ENCODE measurements around the gene HTR6.

The HTR6 gene

GRCh38 chr1:19620786-19621185, 43.9 kb upstream of the HTR6 start:
- H3K4me3 ChIP-seq (ENCODE audit: low read depth, low read length) = no peak overlapping the region
- TF ChIP-seq, protein P1, sequence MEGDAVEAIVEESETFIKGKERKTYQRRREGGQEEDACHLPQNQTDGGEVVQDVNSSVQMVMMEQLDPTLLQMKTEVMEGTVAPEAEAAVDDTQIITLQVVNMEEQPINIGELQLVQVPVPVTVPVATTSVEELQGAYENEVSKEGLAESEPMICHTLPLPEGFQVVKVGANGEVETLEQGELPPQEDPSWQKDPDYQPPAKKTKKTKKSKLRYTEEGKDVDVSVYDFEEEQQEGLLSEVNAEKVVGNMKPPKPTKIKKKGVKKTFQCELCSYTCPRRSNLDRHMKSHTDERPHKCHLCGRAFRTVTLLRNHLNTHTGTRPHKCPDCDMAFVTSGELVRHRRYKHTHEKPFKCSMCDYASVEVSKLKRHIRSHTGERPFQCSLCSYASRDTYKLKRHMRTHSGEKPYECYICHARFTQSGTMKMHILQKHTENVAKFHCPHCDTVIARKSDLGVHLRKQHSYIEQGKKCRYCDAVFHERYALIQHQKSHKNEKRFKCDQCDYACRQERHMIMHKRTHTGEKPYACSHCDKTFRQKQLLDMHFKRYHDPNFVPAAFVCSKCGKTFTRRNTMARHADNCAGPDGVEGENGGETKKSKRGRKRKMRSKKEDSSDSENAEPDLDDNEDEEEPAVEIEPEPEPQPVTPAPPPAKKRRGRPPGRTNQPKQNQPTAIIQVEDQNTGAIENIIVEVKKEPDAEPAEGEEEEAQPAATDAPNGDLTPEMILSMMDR (IDR thresholded peaks at IDR 0.05; ENCODE audit: low read depth, low read length, missing control alignments) = no peak
- in situ Hi-C loops (cut with HindIII; ENCODE audit: low sequenced_read_pairs) = no loop called here
- no peak for DNase-seq (ENCODE audit: low read depth)

- in situ Hi-C loops (cut with HindIII; ENCODE audit: low sequenced_read_pairs) = no loop called here
Observed at GRCh38 chr1:19621274-19621950, 43.3 kb upstream of the HTR6 start.

DNA sequence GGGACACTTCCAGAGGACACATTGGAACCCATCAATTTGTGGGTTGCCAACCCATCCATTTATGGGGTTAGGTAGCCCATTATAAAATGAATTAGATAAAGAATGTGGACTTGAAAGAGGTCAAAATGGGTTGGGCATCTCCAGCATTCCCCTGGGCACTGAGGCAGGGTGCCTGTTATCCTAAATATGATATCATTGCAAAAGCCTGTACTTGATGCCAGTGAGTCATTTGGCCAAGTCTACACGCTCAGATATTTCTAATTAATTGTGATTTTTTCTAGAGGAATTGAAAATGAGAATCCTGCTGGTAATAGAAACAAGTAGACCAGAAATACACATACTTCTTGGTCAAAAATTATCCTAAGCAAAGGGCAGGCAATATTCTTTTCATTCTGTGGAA, 42.5 kb upstream of the HTR6 start:
- TF ChIP-seq, protein P1 (IDR thresholded peaks at IDR 0.05; ENCODE audit: low read depth, low read length, missing control alignments) = no peak
- H3K4me3 ChIP-seq (ENCODE audit: low read depth, low read length) = no peak overlapping the region
- no peak for DNase-seq (ENCODE audit: low read depth)
- in situ Hi-C loops (cut with HindIII; ENCODE audit: low sequenced_read_pairs) = no loop called here

More at GRCh38 chr1:19621274-19621950, 43.3 kb upstream of the HTR6 start:
- no peak overlapping the region for H3K4me3 ChIP-seq (ENCODE audit: low read depth, low read length)
- TF ChIP-seq, protein P1 (IDR thresholded peaks at IDR 0.05; ENCODE audit: low read depth, low read length, missing control alignments) = no peak
- no peak for DNase-seq (ENCODE audit: low read depth)

- H3K4me3 ChIP-seq (ENCODE audit: low read depth, low read length) = no peak overlapping the region
Observed at GRCh38 chr1:19623523-19623922, 41.2 kb upstream of the HTR6 start.

DNA sequence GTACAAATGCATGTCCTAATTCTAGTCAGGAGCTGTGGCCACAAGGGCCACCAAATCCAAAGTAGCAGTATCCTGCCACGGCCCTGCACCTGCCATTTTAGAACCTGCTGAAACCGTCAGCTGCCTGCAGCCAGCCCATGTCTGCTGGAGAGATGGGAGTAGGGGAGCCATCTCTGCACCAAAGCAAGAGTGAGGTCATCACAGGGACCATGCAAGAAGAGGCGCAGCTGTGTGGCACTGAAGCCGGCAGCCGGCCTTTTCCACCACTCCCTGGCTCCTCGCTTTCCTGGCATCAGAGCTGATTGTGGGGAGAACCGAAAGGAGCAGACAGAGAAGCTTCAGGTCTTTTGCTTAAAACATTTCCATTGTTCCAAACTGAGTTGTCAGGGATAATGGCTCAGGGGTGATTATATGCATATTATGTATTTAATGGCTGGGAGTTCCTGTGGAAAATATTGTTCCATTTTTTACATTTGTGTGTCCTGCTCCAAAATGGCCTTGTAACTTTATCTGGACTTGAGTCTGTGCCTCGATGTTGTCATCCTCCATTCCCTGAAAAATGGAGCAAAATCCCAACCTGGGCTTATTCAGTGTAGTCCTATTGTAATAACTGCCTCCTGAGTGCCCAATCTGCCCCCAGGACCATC, 39.3 kb upstream of the HTR6 start:
- no peak for DNase-seq (ENCODE audit: low read depth)
- in situ Hi-C loops (cut with HindIII; ENCODE audit: low sequenced_read_pairs) = loop anchor here (5.0 kb wide), 2 partner anchors 43 to 228 kb away; no protein-coding TSS in a partner anchor
- TF ChIP-seq, protein P1 (IDR thresholded peaks at IDR 0.05; ENCODE audit: low read depth, low read length, missing control alignments) = no peak

More at GRCh38 chr1:19623523-19623922, 41.2 kb upstream of the HTR6 start:
- in situ Hi-C loops (cut with HindIII; ENCODE audit: low sequenced_read_pairs) = no loop called here
- TF ChIP-seq, protein P1 (IDR thresholded peaks at IDR 0.05; ENCODE audit: low read depth, low read length, missing control alignments) = no peak
- DNase-seq (ENCODE audit: low read depth) = no peak

DNA sequence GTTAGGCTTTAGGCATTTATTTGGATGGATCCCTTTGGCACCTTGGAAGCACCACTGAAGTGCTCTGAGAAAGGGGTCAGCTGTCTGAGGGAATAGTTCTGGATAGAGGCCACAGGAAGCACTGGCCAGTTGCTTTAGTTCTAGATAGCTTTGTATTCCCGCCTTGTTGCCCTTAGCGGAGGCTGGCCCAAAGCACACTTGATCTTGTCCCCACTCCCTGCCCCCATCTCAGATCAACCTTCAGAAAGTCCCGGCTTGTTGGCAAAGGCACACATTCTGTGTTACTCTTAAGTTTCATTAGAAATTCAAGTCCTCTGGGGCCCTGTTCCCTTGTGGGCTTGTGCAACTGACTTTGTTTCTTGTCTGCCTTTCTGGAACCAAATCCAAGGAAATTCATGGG, 35.8 kb upstream of the HTR6 start:
- DNase-seq (ENCODE audit: low read depth) = no peak
- in situ Hi-C loops (cut with HindIII; ENCODE audit: low sequenced_read_pairs) = loop anchor here (5.0 kb wide), 2 partner anchors 47 to 232 kb away; no protein-coding TSS in a partner anchor
- TF ChIP-seq, protein P1 (IDR thresholded peaks at IDR 0.05; ENCODE audit: low read depth, low read length, missing control alignments) = no peak
- H3K4me3 ChIP-seq (ENCODE audit: low read depth, low read length) = no peak overlapping the region

More for the DNA sequence above, 39.3 kb upstream of the HTR6 start:
- no peak overlapping the region for H3K4me3 ChIP-seq (ENCODE audit: low read depth, low read length)

Data from astrocyte of the cerebellum (primary cell).